ENCODE data around the gene GULP1. TPM values are rescaled to one million over a fixed set of nuclear protein-coding genes. Genes with fewer than 3 reads are reported as not detected.

Gene GULP1
- total and polyA plus RNA-seq, 2 of the 4 experiments (the other 2 are of a cell fraction) = 24.4 to 40.1 TPM

GRCh38 chr2:188495969-188496431, 204.3 kb downstream of the GULP1 start:
- in situ Hi-C loops (cut with MboI; ENCODE audit: low sequenced_read_pairs) (no loop called here), intact Hi-C loops (cut with micrococcal nuclease) (loop anchor here (5.0 kb wide), 1 partner anchor 204 kb away; the partner anchor contains the start of gene GULP1), dilution Hi-C loops (cut with HindIII; ENCODE audit: low sequenced_read_pairs, unreplicated experiment) (no loop called here)
- CTCF ChIA-PET = interaction anchor here (0.5 kb wide), 2 partner anchors 28 to 202 kb away, joined by 3 to 5 read pairs; no protein-coding TSS in a partner anchor
- no peak overlapping the region for H2BK20ac ChIP-seq (ENCODE audit: low read depth, low read length)
- no peaks in the 10 kb centered on the region for H3K36me3 ChIP-seq (ENCODE audit: control insufficient read depth, insufficient read depth, low read length)
- no peak overlapping the region for H2BK15ac ChIP-seq (ENCODE audit: low read depth, low read length)
- no peak overlapping the region; a peak in 1 of 4 replicates for H4K8ac ChIP-seq (ENCODE audit: low read depth in 2 of 2, low read length in 2 of 2)
- H2AK9ac ChIP-seq (replicated peaks; ENCODE audit: low read depth, low read length, poor library complexity) = no peak overlapping the region
- H3K79me1 ChIP-seq (ENCODE audit: low read depth in 1 of 2, low read length in 2 of 2) = peaks cover 3 to 21% of the 10 kb centered on the region in 2 experiments; a peak in 3 of 4 replicates
- WGBS, 2 experiments (ENCODE audit: extremely low coverage in 2 of 2, insufficient read length in 1 of 2) = no CpG with 5 or more reads among the region's 2 CpGs
- DNase-seq (peak; percentile 74), ATAC-seq (ENCODE audit: low read depth) (peak; percentile 88)
- H4K91ac ChIP-seq (ENCODE audit: insufficient read depth, low read depth, low read length) = no peak overlapping the region
- TF ChIP-seq MXI1 (IDR thresholded peaks at IDR 0.05; ENCODE audit: borderline replicate concordance, low read depth, low read length) (no peak), CEBPB (IDR thresholded peaks at IDR 0.05; ENCODE audit: low read depth, low read length) (peak; percentile 6; the same call in 1 of the 2 replicates)
- H4K20me1 ChIP-seq (ENCODE audit: insufficient read depth, low read length) = no peaks in the 10 kb centered on the region
- peak overlapping the region; percentile 91; the same call in 1 of the 2 replicates for H3K4me2 ChIP-seq (ENCODE audit: low read depth, low read length)
- H3K56ac ChIP-seq (ENCODE audit: extremely low read depth, insufficient read depth, low read length) = no peak overlapping the region
- POLR2A ChIA-PET (ENCODE audit: unreplicated experiment) = no interaction called here
- no peak overlapping the region for H2AFZ ChIP-seq (replicated peaks; ENCODE audit: low read length, poor library complexity)
- BruUV-seq (replicated peaks) = no TSS peak
- no peak overlapping the region for H2BK120ac ChIP-seq (ENCODE audit: low read depth, low read length)
- peaks cover 4% of the 10 kb centered on the region for H3K9me1 ChIP-seq (ENCODE audit: insufficient read depth, low read length)
- no peak overlapping the region; the same call in 1 of the 2 replicates for H3K18ac ChIP-seq (ENCODE audit: low read depth, low read length)
- H3K14ac ChIP-seq (replicated peaks; ENCODE audit: low read depth, low read length) = no peak overlapping the region
- no peaks in the 10 kb centered on the region for H3K27me3 ChIP-seq (ENCODE audit: control insufficient read depth, insufficient read depth, low read length)
- H3K4ac ChIP-seq (ENCODE audit: low read depth, low read length) = no peak overlapping the region
- H2AK5ac ChIP-seq (ENCODE audit: low read depth, low read length) = no peak overlapping the region
- no peak overlapping the region for H3K27ac ChIP-seq (ENCODE audit: insufficient read depth, low read length)
- peaks cover 11% of the 10 kb centered on the region for H3K4me1 ChIP-seq (ENCODE audit: control insufficient read depth, insufficient read depth, low read length)
- H4K5ac ChIP-seq (ENCODE audit: low read depth, low read length) = no peak overlapping the region
- H3K9me3 ChIP-seq (ENCODE audit: control insufficient read depth, insufficient read depth, low read length) = no peaks in the 10 kb centered on the region
- no peak overlapping the region for H3K4me3 ChIP-seq (ENCODE audit: insufficient read depth, low read depth, low read length)
- H3K9ac ChIP-seq (ENCODE audit: low read depth, low read length) = no peak overlapping the region
- H3K23ac ChIP-seq (ENCODE audit: low read depth, low read length) = no peak overlapping the region
- H2BK5ac ChIP-seq (ENCODE audit: low read depth, low read length, poor library complexity, severe bottlenecking) = peak overlapping the region; percentile 4
